Measurements from ENCODE around the gene PPM1D.

GRCh38 chr17:60590070-60590469 lies 9.9 kb upstream of the PPM1D start:
- TF ChIP-seq CTCF (IDR thresholded peaks at IDR 0.05): no peak
- no peak for TF ChIP-seq POLR2A (IDR thresholded peaks at IDR 0.05)
